ENCODE measurements around the gene DST. TPM values are rescaled to one million over a fixed set of nuclear protein-coding genes. Genes with fewer than 3 reads are reported as not detected.

The DST gene
- total RNA-seq, 1 donor from 2014 or later: 151 TPM

DNA sequence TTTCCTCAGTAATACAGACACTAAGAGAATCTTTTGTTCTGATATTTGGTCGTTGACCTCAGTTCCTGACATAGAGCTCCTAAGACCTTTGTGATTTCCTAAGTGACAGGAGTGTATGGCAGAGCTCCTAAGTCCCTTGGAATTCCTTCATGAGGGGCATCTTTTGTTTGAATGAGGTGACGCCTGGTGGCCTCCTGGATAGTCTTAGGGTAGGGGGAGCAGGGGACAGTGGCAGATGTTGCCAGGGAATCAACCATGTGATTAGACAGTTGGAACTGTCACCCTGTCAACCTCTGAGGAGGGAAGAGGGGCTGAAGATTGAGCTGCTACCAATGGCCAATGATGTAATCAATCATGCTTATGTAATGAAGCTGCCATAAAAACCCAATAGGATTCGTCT lies 67.0 kb downstream of the DST start:
- H3K9me3 Mint-ChIP-seq (ENCODE audit: low read depth): no peaks in the 10 kb centered on the region
- no peak overlapping the region for H3K27ac Mint-ChIP-seq
- H3K27me3 Mint-ChIP-seq: no peaks in the 10 kb centered on the region
- H3K36me3 Mint-ChIP-seq (ENCODE audit: insufficient read depth): peaks cover 4% of the 10 kb centered on the region
- no peak for DNase-seq (ENCODE audit: low spot score, unreplicated experiment)
- H3K4me1 Mint-ChIP-seq (ENCODE audit: low read depth): peaks cover 1% of the 10 kb centered on the region
- no peak overlapping the region for H3K4me3 Mint-ChIP-seq (ENCODE audit: low read depth)
- TF ChIP-seq, protein P1, sequence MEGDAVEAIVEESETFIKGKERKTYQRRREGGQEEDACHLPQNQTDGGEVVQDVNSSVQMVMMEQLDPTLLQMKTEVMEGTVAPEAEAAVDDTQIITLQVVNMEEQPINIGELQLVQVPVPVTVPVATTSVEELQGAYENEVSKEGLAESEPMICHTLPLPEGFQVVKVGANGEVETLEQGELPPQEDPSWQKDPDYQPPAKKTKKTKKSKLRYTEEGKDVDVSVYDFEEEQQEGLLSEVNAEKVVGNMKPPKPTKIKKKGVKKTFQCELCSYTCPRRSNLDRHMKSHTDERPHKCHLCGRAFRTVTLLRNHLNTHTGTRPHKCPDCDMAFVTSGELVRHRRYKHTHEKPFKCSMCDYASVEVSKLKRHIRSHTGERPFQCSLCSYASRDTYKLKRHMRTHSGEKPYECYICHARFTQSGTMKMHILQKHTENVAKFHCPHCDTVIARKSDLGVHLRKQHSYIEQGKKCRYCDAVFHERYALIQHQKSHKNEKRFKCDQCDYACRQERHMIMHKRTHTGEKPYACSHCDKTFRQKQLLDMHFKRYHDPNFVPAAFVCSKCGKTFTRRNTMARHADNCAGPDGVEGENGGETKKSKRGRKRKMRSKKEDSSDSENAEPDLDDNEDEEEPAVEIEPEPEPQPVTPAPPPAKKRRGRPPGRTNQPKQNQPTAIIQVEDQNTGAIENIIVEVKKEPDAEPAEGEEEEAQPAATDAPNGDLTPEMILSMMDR (IDR thresholded peaks at IDR 0.05; ENCODE audit: unreplicated experiment): no peak

DNA sequence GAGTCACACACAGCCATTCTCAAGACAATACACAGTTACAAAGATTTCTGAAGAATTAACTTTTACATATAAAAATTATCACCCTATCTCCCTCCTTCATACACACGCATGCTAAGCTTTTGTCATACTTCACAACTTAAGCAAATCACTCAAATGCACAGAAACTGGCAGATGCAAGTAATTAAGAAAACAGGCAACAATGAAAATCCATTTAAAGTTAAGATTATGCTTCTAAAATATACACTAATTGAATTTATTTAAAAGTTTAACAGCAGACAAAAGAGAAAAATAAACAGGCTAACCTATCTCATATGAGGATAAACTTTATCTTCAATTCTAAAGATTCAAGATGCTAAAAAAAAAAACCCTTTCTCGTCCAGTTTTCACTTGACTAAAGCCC lies 68.4 kb downstream of the DST start:
- TF ChIP-seq, protein P1 (IDR thresholded peaks at IDR 0.05; ENCODE audit: unreplicated experiment): no peak
- Mint-ChIP-seq H3K36me3 (ENCODE audit: insufficient read depth) (peaks cover 4% of the 10 kb centered on the region), H3K27me3 (no peaks in the 10 kb centered on the region), H3K4me1 (ENCODE audit: low read depth) (peaks cover 1% of the 10 kb centered on the region), H3K9me3 (ENCODE audit: low read depth) (no peaks in the 10 kb centered on the region), H3K27ac (no peak overlapping the region), H3K4me3 (ENCODE audit: low read depth) (no peak overlapping the region)
- no peak for DNase-seq (ENCODE audit: low spot score, unreplicated experiment)

DNA sequence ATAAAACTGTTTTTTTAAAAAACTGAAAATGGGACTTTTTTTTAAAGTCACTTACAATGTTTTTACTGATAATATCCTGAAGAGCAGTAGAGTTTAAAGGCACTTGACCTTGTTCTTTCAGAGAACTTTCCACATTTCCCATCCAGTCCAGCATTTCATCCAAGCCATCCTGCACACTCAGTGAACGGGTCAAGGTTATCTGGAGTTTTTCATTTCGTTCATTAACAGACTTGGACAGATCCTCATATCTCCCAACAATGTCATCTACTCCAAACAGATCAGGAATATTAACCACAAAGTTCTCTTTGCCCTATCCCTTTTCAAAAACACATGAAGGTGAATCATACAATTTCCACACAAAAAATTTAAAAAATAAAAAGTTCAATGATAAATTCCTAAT lies 69.1 kb downstream of the DST start:
- Mint-ChIP-seq H3K27ac (no peak overlapping the region), H3K36me3 (ENCODE audit: insufficient read depth) (peaks cover 4% of the 10 kb centered on the region), H3K27me3 (no peaks in the 10 kb centered on the region), H3K9me3 (ENCODE audit: low read depth) (no peaks in the 10 kb centered on the region), H3K4me1 (ENCODE audit: low read depth) (peaks cover 1% of the 10 kb centered on the region), H3K4me3 (ENCODE audit: low read depth) (no peak overlapping the region)
- TF ChIP-seq, protein P1 (IDR thresholded peaks at IDR 0.05; ENCODE audit: unreplicated experiment): no peak
- no peak for DNase-seq (ENCODE audit: low spot score, unreplicated experiment)

DNA sequence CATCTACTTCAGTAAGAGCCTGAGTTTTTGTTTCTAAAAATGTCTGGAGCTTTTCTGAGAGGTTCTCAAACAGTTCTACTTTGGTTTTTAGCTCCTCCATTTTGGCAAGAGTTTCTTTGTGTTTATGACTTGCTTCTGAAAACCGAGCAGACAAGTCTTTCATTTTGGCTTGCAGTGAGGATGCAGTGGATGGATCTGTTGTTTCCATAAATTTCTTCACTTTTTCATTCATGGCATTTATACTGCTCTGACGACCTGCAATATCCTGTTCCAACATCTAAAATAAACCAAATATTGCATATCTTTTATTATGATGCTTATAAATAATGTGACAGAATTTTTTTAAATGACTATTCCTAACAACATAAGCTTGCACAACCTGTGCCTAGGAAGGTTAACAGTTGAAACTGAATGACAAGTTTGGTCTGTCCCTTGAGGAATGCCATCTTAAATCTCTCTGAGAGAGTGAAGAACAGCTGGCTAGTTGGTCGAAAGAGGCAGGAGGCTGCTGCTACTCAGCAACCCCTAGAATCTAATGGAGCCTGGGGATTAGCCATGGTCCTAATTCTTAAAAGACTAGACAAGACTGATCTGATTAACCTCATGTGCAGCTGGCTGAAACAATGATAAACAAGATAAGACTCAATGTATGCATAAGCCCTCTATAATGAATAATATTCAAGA lies 69.8 kb downstream of the DST start:
- no peak overlapping the region for H3K4me3 Mint-ChIP-seq (ENCODE audit: low read depth)
- no peak for DNase-seq (ENCODE audit: low spot score, unreplicated experiment)
- H3K9me3 Mint-ChIP-seq (ENCODE audit: low read depth): no peaks in the 10 kb centered on the region
- peaks cover 1% of the 10 kb centered on the region for H3K4me1 Mint-ChIP-seq (ENCODE audit: low read depth)
- TF ChIP-seq, protein P1 (IDR thresholded peaks at IDR 0.05; ENCODE audit: unreplicated experiment): no peak
- no peaks in the 10 kb centered on the region for H3K27me3 Mint-ChIP-seq
- no peak overlapping the region for H3K27ac Mint-ChIP-seq
- peaks cover 4% of the 10 kb centered on the region for H3K36me3 Mint-ChIP-seq (ENCODE audit: insufficient read depth)

DNA sequence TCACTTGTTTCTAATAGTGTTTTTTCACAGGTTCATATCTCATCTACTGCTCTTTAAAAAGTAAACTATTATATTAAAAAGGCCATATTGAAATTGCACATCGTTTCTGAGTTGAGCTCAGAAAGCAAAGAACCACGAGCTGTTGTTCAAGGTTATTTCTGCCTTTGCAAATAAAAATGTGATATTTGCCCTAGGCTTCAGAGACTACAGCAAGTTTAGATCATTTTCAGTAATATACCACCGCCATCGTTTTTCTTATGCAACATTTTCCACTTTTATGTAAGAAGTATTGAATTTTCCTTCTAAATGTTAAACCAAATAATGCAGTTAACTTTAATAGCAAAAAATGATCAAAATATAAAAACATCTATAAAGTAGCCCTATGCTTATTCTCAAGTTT lies 71.1 kb downstream of the DST start:
- peaks cover 4% of the 10 kb centered on the region for H3K36me3 Mint-ChIP-seq (ENCODE audit: insufficient read depth)
- no peak overlapping the region for H3K27ac Mint-ChIP-seq
- H3K27me3 Mint-ChIP-seq: no peaks in the 10 kb centered on the region
- TF ChIP-seq, protein P1 (IDR thresholded peaks at IDR 0.05; ENCODE audit: unreplicated experiment): no peak
- DNase-seq (ENCODE audit: low spot score, unreplicated experiment): no peak
- no peak overlapping the region for H3K4me3 Mint-ChIP-seq (ENCODE audit: low read depth)
- H3K9me3 Mint-ChIP-seq (ENCODE audit: low read depth): no peaks in the 10 kb centered on the region
- peaks cover 1% of the 10 kb centered on the region for H3K4me1 Mint-ChIP-seq (ENCODE audit: low read depth)

Data from progenitor cell of endocrine pancreas (in vitro differentiated cells).